ENCODE results near the gene TCP11L2.
"Not testable (repeated sequence)": the region's sequence is repeated elsewhere in the genome, so short reads cannot be mapped to it uniquely, and the experiment has no call there.

TCP11L2 gene

GRCh38 chr12:106344131-106344530, 41.6 kb downstream of the TCP11L2 start:
- no peak for DNase-seq (ENCODE audit: low read depth)

GRCh38 chr12:106345746-106346145, 43.2 kb downstream of the TCP11L2 start:
- no peak for DNase-seq (ENCODE audit: low read depth)

GRCh38 chr12:106348411-106348810, 45.9 kb downstream of the TCP11L2 start:
- no peak for DNase-seq (ENCODE audit: low read depth)

- DNase-seq (ENCODE audit: low read depth), result no peak
Measured at GRCh38 chr12:106353175-106353574, 50.6 kb downstream of the TCP11L2 start.

- DNase-seq (ENCODE audit: low read depth), result peak; percentile 92
Measured at GRCh38 chr12:106357549-106358395, 55.2 kb downstream of the TCP11L2 start, which contains the start of gene POLR3B. POLR3B (plus strand) TSS chr12:106357748; CDS start chr12:106357880, 132 bp downstream.

GRCh38 chr12:106358396-106359241, 56.1 kb downstream of the TCP11L2 start:
- no peak for DNase-seq (ENCODE audit: low read depth)

- no peak for DNase-seq (ENCODE audit: low read depth)
Measured at GRCh38 chr12:106359646-106360399, 57.3 kb downstream of the TCP11L2 start.

GRCh38 chr12:106360400-106360994, 58.0 kb downstream of the TCP11L2 start:
- DNase-seq (ENCODE audit: low read depth), result no peak

GRCh38 chr12:106362971-106363370, 60.4 kb downstream of the TCP11L2 start:
- DNase-seq (ENCODE audit: low read depth), result no peak

- no peak for DNase-seq (ENCODE audit: low read depth)
Measured at GRCh38 chr12:106364261-106364660, 61.7 kb downstream of the TCP11L2 start.

- no peak for DNase-seq (ENCODE audit: low read depth)
Measured at GRCh38 chr12:106369624-106370346, 67.3 kb downstream of the TCP11L2 start.

- no peak for DNase-seq (ENCODE audit: low read depth)
Measured at GRCh38 chr12:106378788-106379187, 76.3 kb downstream of the TCP11L2 start.

GRCh38 chr12:106380954-106381353, 78.4 kb downstream of the TCP11L2 start:
- no peak for DNase-seq (ENCODE audit: low read depth)

GRCh38 chr12:106381866-106382265, 79.3 kb downstream of the TCP11L2 start:
- DNase-seq (ENCODE audit: low read depth), result not testable (repeated sequence)

GRCh38 chr12:106386813-106387535, 84.4 kb downstream of the TCP11L2 start:
- no peak for DNase-seq (ENCODE audit: low read depth)

- DNase-seq (ENCODE audit: low read depth), result no peak
Measured at GRCh38 chr12:106387848-106388377, 85.4 kb downstream of the TCP11L2 start.

GRCh38 chr12:106389151-106389550, 86.6 kb downstream of the TCP11L2 start:
- no peak for DNase-seq (ENCODE audit: low read depth)

- no peak for DNase-seq (ENCODE audit: low read depth)
Measured at GRCh38 chr12:106392759-106393158, 90.2 kb downstream of the TCP11L2 start.

All from activated T-cell treated with anti-CD3 and anti-CD28 coated beads for 1 hour (primary cell).